Stomach (tissue), 4 donors: ENCODE measurements around the gene LINGO4.

ENCODE experiments used
- POLR2A ChIP-seq, 4 donors: fragments of 450-650 bp; IDR thresholded peaks; one replicate each; pipeline ENCODE4 v1.6.1; 2016; ENCODE audit warnings: antibody characterized with exemption in 4 of 4, control low read depth in 2 of 4, mild to moderate bottlenecking in 1 of 4, moderate library complexity in 1 of 4
- TF ChIP-seq, protein P1 (sequence below), 7 experiments: fragments of 450-650 bp in 4 of 7; fragments of 200-600 bp in 3 of 7; sonication (generic) in 3 of 7; IDR thresholded peaks; one replicate each; pipeline ENCODE4 v1.5.1; 2016 to 2019; ENCODE audit warnings: antibody characterized with exemption in 7 of 7, control low read depth in 2 of 7, mild to moderate bottlenecking in 1 of 7

DNA sequence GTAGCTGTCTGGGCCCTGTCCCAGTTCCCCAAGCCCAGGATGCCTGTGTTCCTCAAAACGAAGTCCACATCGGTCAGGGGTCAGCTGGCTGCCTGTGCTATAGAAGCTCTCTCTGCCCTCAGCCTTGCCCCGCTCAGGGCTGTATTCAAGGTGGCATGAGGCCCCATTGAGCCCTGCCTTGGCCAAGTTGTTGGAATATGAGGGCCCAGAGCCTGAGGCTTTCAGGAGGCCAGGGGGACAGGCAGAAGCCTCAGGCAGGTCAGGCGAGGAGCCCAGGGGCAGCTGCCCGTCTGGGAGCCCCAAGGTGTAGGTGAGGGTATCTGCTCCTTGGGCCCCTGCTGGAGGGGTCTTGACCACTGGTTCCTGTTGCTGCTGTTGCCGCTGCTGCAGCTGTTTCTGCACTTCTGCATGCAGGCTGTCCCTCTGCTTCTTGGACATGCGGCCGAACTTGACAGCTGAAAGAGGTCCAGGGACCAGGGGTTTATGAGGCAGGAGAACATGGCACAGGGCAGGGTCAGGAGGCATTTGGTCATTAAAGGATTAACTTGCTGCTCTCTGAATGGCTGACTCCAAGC, 9.8 kb upstream of the LINGO4 start:
- TF ChIP-seq, protein P1, sequence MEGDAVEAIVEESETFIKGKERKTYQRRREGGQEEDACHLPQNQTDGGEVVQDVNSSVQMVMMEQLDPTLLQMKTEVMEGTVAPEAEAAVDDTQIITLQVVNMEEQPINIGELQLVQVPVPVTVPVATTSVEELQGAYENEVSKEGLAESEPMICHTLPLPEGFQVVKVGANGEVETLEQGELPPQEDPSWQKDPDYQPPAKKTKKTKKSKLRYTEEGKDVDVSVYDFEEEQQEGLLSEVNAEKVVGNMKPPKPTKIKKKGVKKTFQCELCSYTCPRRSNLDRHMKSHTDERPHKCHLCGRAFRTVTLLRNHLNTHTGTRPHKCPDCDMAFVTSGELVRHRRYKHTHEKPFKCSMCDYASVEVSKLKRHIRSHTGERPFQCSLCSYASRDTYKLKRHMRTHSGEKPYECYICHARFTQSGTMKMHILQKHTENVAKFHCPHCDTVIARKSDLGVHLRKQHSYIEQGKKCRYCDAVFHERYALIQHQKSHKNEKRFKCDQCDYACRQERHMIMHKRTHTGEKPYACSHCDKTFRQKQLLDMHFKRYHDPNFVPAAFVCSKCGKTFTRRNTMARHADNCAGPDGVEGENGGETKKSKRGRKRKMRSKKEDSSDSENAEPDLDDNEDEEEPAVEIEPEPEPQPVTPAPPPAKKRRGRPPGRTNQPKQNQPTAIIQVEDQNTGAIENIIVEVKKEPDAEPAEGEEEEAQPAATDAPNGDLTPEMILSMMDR (IDR thresholded peaks at IDR 0.05), result no peak
- TF ChIP-seq POLR2A (IDR thresholded peaks at IDR 0.05), result no peak
